Activated gamma-delta T cell treated with Interleukin-2 at 50 U/mL for 16 hours (primary cell): ENCODE results near the gene CA5A.
A peak's percentile ranks its signal among the peaks of the same experiment; 100 is the strongest.
"Not testable (repeated sequence)": the region's sequence is repeated elsewhere in the genome, so short reads cannot be mapped to it uniquely, and the experiment has no call there.

Experiments
- DNase-seq: peaks from one replicate; pipeline ENCODE4 v3.0.0-alpha.2; 2020

The CA5A gene

GRCh38 chr16:87862597-87863326 is 73.6 kb downstream of the CA5A start:
- DNase-seq, result not testable (repeated sequence)

- not testable (repeated sequence) for DNase-seq
Observed at GRCh38 chr16:87861300-87862099, 74.8 kb downstream of the CA5A start.

- DNase-seq, result no peak
Observed at GRCh38 chr16:87860553-87861299, 75.6 kb downstream of the CA5A start.

GRCh38 chr16:87858151-87858993 is 78.0 kb downstream of the CA5A start:
- DNase-seq, result not testable (repeated sequence)

DNA sequence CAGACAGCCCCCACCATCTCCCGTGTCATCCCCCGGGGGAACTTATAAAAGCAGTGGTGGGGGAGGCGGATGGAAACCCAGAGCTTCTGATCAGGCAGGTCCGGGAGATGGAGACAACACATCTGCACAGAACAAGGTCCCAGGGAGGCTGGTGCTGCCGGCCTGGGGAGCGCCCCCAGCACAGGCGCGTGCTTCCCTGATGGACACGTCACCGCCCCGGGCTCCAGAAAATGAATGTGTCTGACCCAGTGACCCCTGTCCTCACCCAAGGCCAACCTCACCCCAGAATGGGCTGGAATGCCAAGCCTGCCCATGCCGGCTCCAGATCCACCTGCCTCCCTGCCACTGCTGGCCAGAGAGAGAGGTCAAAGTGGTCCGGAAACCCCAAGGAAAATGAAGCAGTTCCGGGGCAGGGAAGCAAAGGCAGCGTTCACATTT is 79.5 kb downstream of the CA5A start:
- no peak for DNase-seq

DNA sequence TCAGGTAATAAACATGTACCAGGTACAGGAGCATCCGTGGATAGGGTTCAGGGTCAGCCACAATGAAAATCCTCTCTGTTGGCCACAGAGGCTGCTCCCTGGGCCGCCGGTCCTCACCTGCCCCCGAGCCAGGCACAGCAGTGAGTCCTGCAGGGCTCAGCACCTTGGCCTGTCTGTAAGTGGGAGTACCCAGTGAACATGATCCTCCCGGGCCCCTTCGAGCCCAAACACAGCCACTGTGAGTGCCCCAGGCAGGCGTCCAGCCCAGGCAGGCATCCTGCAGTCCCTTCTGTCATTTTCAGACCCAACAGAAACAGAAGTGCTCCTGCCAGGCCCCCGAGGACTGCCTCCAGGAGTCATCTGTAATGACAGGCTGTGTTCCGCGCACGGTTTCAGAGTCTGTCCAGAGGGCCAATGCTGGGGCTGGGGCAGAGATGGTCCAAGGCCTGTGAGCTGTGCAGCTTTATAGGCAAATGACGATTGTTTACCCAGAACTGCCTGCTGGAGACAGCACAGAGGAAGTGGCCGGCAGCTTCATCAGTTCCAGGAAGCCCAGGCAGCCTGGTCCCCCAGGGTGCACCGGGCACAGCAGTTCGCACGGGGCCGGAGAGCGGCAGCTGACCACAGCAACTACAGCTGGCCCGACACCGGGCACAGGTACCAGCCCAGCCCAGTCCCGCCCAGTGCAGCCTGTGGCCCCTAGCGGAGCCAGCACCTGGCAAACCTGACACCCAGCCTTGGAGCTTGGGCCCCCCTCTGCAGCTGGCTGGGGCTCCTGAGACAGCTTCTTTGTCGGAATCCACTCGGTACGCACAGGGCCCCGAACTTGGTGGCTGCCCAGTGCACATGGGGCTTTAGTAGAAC is 80.2 kb downstream of the CA5A start:
- DNase-seq, result peak; percentile 42

DNA sequence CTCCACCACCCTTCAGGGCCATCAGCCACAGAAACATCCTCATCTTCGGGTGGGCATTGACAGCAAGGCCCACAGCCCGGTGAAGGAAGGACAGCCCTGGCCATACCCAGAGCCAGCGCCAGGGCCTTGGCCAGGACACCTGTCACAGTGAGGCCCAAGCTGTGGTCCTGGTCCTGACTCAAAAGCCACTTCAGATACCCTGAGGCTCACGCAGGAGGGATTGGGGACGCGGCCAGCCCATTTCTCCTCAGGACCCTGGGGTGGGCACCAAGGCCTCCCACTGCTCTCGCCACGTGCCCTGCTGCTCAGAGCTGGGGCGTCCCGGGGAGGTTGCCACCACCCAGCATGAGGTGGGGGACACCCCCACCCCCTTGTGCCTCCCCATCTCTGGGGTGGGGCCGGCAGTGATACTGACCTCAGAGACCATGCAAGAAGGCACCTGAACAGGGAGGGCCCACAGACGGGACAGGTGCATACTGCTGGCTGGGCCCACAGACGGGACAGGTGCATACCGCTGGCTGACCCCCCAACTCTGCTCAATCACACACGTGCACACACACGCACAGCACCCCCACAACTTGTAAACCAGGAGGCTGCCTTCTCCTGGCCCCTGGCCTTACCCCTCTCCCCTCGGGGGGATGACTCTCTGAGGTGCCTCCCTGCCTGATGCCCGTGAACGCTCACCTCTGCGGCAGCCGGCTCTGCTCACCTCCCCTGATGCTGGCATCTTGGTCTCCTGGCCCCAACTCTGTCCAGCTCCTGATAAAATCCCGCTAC is 81.2 kb downstream of the CA5A start:
- DNase-seq, result no peak

DNA sequence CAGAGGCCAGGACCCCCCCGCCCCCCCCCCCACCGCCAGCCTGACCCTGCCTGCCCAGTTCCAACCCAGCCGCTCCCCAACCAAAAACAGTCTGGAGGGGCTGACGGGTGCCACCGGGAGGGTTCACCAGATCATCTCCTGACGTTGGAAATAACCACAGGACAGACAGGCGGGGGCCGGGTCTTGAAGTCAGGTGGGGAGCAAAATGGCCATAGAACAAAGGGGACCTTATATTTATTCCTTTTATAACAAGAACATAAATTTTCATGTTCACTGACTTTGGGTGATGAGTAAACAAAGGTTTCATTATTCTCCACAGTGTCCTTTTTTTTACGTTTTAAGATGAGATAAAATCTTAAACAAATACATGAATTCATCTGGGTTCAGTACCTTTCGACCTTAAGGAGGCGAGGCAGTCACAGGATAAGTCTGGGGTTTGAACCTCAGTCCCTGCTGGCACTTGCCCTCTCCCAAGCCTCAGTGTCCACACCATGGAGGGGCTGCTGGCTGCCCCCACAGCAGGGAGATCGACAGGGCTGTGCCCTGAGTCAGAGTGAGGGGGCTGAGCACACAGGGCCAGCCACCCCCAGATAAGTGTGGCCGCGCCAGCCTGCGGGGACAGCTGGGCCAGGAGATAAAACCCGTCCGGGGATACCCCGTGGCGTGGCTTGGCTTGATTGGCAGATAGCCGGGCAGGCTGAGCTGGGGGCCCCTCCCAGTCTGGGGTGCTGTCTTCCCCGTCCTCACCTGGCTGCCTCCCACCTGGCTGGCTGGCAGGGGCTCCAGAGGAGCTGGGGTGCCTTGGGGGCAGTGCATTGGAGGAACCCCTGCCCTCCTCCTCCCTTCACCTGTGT is 82.0 kb downstream of the CA5A start:
- no peak for DNase-seq

GRCh38 chr16:87853411-87854052 is 82.8 kb downstream of the CA5A start:
- peak; percentile 88 for DNase-seq

DNA sequence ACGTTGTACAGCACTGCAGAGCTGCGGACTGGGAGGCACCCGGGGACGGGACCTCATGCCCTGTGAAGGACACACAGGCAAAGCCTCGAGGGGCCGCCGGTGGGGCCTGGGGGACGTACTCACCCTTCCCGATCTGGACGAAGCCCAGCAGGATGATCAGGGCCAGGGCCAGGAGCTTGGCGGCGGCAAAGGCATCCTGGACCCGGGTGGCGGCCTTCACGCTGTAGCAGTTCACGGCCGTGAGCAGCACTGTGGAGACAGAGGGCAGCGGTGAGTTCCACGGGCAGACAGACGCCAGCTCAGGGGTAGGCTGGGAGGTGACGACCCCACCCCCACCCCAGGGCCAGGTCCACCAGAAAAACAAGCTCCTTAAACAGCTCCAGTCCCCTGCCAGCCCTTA is 84.7 kb downstream of the CA5A start:
- no peak for DNase-seq

- no peak for DNase-seq
Observed at GRCh38 chr16:87851141-87851587, 85.2 kb downstream of the CA5A start.

GRCh38 chr16:87850009-87851006 is 86.0 kb downstream of the CA5A start:
- DNase-seq, result peak; percentile 76

DNA sequence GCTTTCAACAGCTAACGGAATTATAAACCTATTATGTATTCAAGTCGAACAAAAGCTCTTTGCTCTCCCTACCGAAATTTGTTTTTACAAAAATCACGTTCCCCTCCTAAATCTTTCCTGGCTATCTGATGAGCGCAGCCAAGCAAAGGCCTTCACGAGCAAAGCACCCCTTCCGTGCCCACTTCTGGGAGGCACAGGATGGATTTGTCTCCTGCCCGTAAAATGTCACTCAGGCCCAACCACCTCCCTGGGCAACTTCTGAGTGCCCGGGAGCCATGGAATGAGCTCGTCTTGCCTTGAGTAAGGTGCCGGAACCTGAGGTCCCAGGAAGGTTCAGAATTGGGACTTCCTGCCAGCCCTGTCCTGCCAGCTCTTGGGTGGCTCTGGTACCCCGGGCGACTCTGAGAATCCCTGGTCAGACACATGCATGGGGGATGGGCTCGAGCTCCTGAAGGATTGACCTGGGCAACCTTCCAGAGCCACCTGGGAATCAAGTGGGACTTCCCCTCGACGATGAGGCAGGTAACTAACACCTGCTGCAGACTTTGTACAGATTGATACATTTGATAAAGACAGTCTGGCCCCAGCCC is 86.8 kb downstream of the CA5A start:
- DNase-seq, result no peak

DNA sequence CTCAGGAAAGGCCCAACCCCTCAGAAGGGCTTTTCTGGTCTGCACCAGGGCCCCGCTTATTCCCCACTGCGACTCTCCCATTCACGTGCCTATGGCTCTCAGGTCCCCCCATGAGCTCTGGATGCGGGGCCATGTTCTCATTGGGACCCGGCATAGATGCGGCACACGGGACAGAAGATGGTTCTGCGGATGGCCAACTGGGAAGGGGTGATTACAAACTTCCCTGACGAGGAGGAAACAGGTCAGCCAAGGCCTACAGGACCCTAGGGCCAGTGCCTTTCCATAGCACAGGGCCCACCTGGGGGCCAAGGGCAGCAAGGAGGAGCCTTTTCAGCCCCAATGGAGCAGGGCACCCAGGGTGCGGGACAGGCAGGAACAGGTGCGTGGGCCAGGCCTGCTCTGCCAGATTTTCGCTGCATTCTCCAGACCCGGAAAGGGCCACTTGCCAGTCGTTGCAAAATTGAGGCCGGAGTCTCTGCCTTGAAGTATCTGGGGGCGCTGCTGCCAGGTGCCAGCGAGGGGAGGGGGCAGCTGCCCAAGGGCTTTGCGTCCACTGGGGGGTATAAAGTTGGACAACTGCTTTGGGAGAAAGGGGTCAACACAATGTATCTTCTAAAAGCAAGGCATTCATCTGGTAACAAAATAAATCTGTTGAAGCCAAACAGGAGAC is 87.5 kb downstream of the CA5A start:
- DNase-seq, result no peak

DNA sequence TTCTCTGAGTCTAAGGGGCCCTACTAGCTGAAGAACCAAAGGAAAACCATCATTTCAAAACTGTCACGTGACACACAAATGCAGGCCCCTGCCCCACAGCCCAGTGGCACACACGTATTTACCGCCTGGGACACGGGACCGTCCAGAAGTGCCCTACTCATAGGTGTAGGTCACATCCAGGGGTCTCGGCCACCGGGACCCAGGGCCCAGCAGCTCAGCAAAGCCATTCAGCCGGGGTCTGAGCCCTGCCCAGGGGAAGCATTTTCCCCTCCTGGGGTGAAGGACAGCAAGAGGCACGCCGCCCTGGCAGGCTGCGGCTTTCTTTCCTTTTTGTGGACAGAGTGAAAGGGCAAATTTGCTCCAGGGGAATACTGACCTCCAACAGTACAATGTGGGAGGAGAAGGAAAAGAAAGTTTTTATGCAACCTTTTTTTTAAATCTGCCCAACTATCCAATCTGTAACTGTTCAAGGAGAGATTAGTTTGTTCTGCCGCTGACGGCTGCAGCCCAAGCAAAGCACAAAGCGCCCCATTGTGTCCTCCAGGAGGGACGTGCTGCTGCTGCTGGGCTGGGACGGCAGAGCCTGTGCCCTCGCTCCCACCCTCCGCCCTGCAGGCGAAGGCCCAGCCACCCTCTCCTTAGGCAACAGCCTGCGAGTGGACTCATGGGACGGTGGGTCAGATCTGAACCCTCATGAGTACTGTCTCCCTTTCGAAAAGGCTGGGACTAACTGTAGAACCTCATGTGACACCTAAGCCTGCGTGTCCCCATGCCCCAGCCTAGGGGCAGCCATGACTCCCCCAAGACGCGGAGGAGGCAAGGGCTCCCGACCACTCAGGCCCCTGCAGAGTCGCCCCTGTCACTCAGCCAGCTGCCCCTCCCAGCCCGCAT is 88.3 kb downstream of the CA5A start:
- no peak for DNase-seq

DNA sequence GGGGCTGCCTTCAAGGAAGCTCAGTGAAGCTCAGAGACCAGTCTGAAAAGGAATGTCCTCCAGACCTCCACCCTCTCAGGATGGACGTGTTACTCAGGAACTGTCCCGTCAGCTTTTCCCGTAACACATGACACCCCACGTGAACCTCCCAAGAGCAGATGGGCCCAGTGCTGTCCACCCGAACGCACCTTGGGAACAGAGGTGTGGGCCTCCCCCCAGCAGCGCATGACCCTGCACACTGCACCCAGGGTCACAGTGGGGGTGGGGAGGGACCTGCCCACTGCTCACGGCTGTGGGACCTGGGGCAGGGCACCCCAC is 88.9 kb downstream of the CA5A start:
- no peak for DNase-seq
